Posterior vena cava (tissue), 2 donors: Measurements from ENCODE around the gene COL6A3. TPM values are rescaled to one million over a fixed set of nuclear protein-coding genes. Genes with fewer than 3 reads are reported as not detected.

Experiments used
- DNase-seq: peaks from one replicate; pipeline ENCODE4 v3.0.0-alpha.2; 2020; ENCODE audit warnings: low spot score
- intact Hi-C, 2 donors: fragments of 100-400 bp; cut with DNase I; formaldehyde crosslinking; loops; one replicate each; pipeline versions ENCODE4 v1.14.1 to v1.14.2; 2022 to 2023
- total RNA-seq, 2 donors: library from RNA; stranded (reverse); fragmentation: NEBNext Ultra II Directional; extraction: Animal tissue kit (Norgen Biotek cat#: 25700); gene quantifications; one replicate each; pipeline ENCODE4 v1.2.1, GENCODE V29; 2021
- donor health status: DM: yes; HTN: yes; CAD: no.
- donor health status: DM: yes; HTN: yes; CAD: no.

COL6A3 gene
- total RNA-seq, 2 donors from 2014 or later = 485 to 835 TPM

DNA sequence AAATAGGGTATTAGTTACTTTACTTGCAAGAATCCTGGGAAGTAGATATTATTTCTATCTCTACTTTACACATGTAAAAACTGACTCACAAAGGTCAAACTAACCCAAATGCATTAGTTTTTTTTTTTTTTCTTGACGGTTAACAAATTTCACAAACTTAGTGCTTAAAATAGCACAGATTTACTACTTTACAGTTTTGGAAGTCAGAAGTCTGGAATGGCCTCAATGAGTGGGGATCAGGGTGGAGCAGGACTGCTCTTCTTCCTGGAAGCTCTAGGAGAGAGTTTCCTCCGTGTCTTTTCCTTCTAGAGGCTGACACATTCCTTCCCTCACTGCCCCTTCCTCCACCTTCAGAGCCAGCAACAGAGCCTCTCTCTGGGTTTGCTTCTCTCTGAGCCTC lies 117.2 kb downstream of the COL6A3 start:
- DNase-seq = no peak
- intact Hi-C loops = loop anchor here in 1 of 2 donors (5.0 kb wide), 1 partner anchor 34 kb away; no protein-coding TSS in a partner anchor

DNA sequence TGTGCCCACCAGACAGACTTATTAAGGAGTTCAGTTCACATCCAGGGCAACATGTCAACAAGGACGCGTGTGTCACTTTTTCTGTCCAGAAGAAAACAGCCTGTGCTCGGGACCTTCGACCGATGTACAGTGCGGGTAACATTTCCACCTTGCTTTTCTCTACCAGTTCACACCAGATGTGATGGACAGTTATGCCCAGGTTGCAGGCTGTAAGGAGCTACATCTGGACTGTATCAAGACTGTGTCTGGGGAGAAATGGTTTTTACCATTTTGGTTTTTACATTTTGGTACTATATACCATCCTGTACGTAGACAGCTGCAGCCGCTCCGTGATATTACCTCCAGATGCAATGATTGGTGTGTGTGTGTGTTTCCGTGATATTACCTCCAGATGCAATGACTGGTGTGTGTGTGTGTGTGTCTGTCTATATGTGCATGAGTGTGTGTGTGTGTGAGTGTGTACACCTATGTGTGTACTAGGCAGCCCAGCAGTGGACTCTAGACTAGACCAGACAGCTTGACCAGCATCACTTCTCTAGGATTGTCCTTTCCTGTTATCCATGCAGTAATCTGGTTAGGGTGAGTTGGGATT lies 118.0 kb downstream of the COL6A3 start:
- no peak for DNase-seq
- intact Hi-C loops = loop anchor here in 1 of 2 donors (5.0 kb wide), 1 partner anchor 34 kb away; no protein-coding TSS in a partner anchor

GRCh38 chr2:237294460-237294859 lies 119.5 kb downstream of the COL6A3 start:
- intact Hi-C loops = no loop called here
- DNase-seq = no peak

DNA sequence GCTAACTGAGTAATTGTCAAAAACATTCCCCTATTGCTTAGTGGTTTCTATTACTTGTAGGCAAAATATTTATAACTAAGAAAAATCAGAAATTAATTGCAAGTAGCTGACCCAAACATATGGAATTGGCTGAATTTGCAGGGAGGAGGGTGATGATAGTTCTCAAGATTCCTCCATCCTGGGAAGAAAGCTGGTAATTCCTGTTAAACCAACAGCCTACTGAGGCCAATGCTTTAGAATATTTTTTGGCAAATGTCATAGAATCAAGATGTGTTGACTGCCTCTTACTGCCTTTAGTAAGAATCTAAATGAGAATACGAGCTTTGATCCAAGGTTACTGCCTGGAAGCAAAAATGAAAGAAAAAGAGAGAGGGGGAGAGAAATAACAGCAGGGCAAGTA lies 120.0 kb downstream of the COL6A3 start:
- no peak for DNase-seq
- intact Hi-C loops = no loop called here

DNA sequence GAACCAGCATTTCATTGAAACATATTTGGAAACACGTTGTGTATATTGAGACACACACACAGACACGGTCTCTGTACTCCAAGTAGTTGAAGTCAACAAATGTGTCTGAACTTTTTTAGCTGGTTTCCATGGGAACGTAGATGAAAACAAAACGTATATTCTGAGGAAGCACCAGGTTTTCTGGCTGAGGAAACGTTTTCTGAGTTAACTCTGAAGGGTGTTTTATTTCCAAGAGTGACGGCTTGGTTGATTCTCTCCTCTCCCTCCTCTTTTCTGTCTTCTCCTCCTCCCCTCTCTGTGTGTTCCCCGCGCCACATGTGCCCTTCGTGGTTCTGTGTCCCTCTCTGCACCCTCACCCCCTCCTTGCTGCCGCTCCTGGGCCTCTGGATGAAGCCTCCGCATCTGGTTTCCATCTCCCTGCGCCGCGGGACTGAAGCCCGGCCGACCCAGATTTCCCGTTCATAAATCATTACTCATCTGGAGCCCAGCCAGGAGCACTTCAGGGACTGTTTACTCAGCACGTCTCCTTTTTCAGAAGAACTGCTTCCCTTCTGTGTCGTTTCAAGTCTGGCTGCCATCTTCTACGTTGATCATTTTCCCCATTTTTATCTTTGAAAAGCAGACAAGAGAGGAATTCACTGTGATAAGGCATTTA lies 122.7 kb downstream of the COL6A3 start:
- peak; percentile 97 for DNase-seq
- intact Hi-C loops = no loop called here

GRCh38 chr2:237290261-237290660 lies 123.7 kb downstream of the COL6A3 start:
- intact Hi-C loops = no loop called here

GRCh38 chr2:237289139-237289538 lies 124.8 kb downstream of the COL6A3 start:
- DNase-seq = no peak
- intact Hi-C loops = loop anchor here in 1 of 2 donors (5.0 kb wide), 1 partner anchor 33 kb away; no protein-coding TSS in a partner anchor

More at GRCh38 chr2:237290261-237290660, 123.7 kb downstream of the COL6A3 start:
- peak; percentile 95 for DNase-seq

GRCh38 chr2:237287872-237288271 lies 126.1 kb downstream of the COL6A3 start:
- DNase-seq = no peak
- intact Hi-C loops = loop anchor here in 1 of 2 donors (5.0 kb wide), 1 partner anchor 34 kb away; no protein-coding TSS in a partner anchor

- intact Hi-C loops = no loop called here
- no peak for DNase-seq
These were observed 130.6 kb downstream of the COL6A3 start for GRCh38 chr2:237283131-237283928.

DNA sequence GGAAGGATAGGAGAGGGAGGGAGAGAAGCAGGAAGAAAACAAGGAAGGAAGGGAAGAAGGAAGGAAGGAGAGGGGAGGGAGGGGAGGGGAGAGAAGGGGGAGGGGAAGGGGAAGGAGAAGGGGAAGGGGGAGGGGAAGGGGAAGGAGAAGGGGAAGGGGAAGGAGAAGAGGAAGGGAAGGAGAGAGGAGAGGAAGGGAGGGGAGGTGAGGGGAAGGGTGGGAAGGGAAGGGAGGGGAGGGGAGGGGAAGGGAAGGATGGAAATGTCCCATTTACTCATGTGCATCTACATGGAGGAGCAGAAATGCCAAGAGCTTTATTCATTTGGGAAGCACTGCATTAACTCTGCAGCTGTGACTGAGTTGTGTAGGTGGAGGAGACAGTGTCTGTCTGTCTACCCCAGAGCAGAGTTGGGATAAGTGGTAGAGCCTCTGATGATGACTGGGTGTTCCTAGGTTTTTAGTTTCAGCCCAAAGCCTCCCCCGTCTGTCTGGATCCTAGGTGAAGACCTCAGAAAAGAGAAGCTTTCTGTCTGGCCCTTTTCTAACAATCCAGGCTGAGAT lies 131.3 kb downstream of the COL6A3 start:
- DNase-seq = no peak
- intact Hi-C loops = no loop called here

GRCh38 chr2:237281836-237282306 lies 132.1 kb downstream of the COL6A3 start:
- DNase-seq = no peak
- intact Hi-C loops = no loop called here

- DNase-seq = no peak
- intact Hi-C loops = no loop called here
These were observed 133.0 kb downstream of the COL6A3 start for GRCh38 chr2:237280939-237281338.

DNA sequence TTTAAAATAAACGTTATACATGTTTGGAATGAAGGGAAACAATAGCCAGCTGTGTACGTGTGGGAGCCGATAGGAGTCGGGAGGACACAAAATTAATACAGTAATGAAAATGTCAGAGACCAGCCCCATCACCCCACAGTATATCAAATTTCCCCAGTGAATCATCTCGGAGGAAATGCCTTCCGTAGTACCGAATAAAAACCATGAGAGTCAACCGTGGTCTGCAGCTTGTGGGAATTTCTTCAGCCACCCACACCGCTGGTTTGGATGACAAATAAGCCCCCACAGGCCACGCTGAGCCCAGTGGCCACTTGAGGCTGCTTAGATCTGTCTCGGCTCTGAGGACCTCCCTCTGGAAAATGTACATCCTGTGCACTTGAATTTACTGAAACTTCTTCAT lies 133.7 kb downstream of the COL6A3 start:
- DNase-seq = peak; percentile 84
- intact Hi-C loops = no loop called here

- intact Hi-C loops = no loop called here
- no peak for DNase-seq
These were observed 134.8 kb downstream of the COL6A3 start for GRCh38 chr2:237279012-237279768.

GRCh38 chr2:237278568-237278967 lies 135.4 kb downstream of the COL6A3 start:
- DNase-seq = peak; percentile 92
- intact Hi-C loops = no loop called here

GRCh38 chr2:237276716-237277490 lies 137.1 kb downstream of the COL6A3 start:
- DNase-seq = no peak
- intact Hi-C loops = no loop called here
